Measurements from ENCODE around the gene SCYGR5.

The SCYGR5 gene

DNA sequence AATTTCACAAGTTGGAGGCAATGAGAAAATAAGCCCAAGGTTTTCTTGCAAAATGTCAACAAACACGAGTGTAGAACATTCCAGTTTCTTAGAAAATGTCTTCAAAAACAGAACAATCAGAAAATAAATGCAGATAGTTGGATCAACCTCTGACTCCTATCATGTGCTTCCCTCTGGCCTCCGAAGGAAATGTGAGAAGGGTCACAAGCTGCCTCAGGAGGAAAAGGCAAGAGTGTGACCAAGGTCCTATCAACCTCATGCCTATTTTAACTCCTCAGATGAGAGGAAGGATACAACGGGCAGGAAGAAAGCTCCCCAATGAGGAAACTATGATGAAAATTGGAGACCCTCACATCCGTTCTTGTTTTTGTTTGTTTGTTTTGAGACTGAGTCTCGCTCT lies 7.9 kb downstream of the SCYGR5 start:
- DNase-seq, result no peak

DNA sequence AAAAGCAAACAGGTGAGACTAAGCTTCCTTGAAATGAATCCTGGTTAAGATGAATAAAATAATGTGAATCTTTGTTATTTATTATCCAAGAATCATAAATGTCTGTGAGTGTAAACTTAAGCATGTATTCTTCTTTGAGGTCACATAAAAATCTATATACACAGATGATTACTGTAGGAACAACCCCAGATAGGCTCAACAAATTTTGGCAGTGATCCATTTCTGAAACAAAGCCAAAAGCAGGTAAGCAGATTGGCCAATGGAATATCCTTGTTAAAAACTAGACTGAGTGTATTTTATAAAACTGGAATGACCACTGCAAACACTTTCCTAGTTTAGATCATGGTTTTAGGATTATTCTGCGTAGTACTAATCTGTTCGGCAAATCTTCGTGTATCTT lies 11.3 kb downstream of the SCYGR5 start:
- no peak for DNase-seq

DNA sequence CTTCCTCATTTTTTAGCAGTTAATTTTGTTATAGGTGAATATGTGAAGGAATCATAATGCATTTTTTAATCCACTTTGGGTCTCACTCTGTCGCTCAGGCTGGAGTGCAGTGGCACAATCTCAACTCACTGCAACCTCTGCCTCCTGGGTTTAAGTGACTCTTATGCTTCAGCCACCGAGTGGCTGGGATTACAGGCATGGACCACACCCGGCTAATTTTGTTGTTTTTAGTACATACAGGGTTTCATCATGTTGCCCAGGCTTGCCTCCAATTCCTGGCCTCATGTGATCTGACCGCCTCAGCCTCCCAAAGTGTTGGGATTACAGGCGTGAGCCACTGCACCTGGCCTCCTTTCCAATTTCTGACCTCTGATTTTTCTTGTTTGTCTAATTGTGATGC lies 17.7 kb downstream of the SCYGR5 start:
- DNase-seq, result no peak

DNA sequence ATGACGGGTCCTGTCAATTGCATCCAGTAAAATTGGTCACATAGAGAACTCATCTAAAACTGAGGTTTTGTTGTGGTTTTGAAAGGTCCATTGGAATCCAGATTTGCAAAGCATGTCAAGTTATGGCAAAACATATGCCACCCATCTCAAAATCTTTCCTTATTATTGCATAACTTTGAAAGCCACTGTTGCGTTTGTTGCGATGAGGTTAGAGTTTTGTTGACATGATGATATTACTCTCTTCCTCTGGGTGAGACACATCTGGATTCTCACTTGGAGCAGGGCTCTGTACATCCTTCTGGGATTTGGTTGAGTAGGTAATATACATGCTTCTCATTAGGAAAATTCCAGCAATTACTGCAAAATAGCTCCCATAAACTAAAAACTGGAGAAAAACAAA lies 20.6 kb downstream of the SCYGR5 start:
- no peak for DNase-seq

DNA sequence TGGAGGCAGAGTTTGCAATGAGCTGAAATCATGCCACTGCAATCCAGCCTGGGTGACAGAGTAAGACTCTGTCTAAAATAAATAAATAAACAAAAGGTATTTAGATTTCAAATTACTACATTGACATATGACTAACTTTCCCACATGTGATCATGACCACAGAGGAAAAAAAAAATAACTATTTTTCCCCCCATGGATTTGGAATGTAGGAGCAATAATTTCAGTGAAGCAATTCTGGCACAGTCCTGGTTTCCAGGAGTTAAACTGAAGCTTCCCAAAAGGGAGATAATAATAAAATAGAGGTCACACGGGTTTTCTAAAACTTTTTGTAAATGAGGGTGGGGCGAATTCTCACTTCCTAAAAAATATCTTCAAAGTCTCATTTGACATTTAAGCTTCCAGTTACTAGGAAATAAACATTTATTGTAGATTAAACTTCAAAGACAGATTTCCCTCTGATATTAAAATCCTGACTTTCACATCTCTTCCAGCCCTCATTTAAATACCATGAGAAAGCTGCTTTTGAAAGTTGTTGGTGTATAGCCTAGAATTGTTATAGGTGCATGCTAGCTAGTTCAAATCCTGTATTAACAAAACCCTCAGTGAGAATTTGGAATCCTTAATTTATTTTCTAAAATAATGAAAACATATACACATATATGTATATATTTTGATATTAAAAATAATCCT lies 30.5 kb downstream of the SCYGR5 start:
- DNase-seq, result no peak

DNA sequence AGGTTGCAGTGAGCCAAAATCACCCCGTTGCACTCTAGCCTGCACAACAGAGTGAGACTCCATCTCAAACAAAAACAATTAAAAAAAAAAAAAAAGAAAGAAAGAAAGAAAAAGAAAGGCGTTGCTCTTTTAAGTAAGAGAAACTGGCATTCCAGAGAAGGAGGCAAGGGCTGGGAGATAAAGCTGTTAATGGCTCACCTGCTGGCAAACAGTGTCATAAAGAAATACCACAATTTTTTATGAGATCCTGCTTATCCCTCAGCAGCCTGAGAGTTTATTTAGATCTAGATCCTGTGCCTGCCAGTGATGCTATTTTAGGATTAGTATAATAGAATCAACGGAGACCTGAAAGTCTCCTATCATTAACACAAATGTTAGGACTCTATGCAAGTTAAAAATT lies 35.0 kb downstream of the SCYGR5 start:
- no peak for DNase-seq

DNA sequence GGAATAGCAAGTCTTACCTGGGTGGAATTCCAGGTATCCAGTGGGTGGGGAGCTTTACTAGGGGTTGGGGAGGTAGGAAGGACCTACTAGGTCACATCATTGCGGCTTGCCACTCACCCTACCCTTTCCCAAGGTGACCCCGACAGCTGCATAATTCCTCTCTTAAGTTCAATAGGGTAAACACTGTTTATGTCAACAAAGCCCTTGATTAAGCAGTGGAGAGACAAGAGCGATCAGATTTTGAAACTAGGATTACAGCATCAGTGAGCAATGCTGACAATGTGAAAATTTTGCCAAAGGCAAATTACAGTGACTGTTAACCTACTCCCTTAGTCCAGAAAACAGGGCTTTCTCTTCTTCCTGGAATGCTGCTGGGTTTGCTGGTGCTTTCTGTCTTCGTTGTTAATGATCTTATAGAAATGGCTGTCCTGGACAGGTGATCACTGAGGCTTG lies 36.7 kb downstream of the SCYGR5 start:
- no peak for DNase-seq

DNA sequence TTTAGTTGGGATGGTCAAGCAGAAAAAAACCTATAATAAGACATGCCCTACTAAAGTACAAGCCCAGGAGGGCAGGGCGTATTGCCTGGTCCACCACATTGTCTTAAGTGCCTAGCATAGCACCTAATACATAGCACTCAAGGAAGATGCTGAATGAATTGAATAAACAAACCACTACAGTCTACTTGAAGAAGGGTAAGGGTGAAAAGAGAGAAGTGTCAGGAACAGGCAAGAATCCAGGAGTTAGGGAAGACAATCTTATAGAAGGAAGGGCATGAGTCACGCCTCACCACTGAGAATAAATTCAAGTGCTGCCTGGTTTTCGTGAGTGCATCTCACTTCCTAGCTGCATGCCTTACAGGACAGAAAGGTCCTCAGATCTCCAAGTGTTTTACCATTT lies 37.4 kb downstream of the SCYGR5 start:
- DNase-seq, result no peak

DNA sequence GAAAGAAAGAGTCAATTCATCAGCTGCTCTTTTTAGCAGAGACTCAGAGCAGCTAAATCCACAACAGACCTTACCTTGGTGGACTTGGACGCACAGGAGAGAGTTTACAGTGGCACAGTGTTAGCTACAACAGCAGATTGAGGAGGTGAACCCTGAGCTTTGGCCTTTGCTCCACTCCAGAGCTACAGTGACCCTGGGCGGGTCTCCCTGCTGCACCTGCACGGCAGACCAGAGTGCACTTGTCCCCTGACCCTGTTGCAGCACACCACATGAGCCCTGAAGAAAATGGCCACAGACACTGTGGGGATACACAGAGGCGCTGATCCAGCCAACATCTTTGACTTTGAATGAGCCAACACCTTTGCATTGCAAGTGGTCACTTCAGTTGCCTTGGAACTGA lies 40.3 kb downstream of the SCYGR5 start:
- DNase-seq, result no peak

DNA sequence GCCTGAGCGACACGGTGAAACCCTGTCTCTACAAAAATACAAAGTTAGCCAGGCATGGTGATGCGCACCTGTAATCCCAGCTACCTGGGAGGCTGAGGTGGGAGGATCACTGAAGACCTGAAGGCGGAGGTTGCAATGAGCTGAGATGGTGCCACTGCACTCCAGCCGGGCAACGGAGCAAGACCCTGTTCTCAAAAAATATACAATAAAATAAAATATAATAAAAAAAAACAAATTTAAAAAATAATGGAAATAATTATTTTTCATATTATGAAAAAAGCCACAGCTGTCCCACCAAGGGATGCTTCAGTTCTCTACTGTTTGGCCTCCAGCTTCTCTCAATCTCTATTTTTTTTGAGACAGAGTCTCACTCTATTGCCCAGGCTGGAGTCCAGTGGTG lies 40.8 kb downstream of the SCYGR5 start:
- DNase-seq, result no peak

DNA sequence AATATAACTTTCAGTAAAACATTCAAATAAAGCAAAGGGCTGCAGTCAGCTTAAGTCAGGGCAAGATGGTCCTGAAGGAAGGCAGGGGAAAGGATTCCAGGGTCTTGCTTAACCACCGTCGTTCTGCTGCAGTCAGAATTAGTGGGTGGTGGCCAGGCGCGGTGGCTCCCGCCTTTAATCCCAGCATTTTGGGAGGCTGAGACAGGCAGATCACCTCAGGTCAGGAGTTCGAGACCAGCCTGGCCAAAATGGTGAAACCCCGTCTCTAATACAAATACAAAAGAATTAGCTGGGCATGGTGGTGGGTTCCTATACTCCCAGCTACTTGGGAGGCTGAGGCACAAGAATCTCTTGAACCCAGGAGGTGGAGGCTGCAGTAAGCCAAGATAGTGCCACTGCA lies 44.4 kb downstream of the SCYGR5 start:
- no peak for DNase-seq

DNA sequence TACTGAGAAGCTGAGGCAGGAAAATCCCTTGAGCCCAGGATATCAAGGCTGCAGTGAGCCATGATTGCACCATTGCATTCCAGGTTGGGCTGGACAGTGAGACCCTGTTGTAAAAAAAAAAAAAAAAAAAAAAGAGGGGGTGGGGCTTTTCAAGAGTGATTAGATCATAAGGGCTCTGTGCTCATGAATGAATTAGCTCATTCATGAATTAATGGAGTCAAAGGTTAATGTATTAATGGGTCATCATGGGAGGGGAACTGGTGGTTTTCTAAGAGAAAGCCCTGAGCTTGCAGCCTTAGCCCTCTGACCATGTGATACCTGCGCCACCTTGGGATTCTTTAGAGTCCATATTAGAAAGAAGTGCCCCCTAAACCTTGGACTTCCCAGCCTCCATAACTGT lies 46.7 kb downstream of the SCYGR5 start:
- DNase-seq, result no peak

DNA sequence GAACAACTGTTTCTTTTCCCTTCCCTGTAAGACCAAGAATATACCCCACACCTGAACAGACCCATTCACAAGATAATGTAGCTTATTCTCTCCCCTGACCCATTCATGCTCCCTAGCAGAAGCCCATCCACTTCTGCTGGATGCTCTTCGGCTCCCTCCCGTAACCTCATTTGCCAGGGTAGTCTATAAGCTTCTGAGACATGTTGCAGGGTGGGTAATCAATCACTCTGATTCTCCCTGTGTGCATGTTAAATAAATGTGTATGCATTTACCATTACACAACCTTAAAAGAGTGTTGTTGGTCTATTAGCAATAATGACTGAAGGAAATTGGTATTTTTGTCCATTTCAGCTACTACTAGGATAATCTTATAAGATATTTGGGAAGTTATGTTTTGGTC lies 49.9 kb downstream of the SCYGR5 start:
- DNase-seq, result no peak

Data from CD4-positive, alpha-beta T cell treated with Interleukin-4 for 1 hour (primary cell).